Ishikawa (cell line): ENCODE measurements around the gene RTTN.

Experiments used
- CEBPB ChIP-seq: IDR thresholded peaks from 2 replicates; pipeline ENCODE4 v1.6.1; 2012
- CREB1 ChIP-seq: IDR thresholded peaks from 2 replicates; pipeline ENCODE4 v1.6.1; 2012; ENCODE audit warnings: low read depth
- EGR1 ChIP-seq: IDR thresholded peaks from 2 replicates; pipeline ENCODE4 v1.6.1; 2012
- EP300 ChIP-seq: IDR thresholded peaks from 2 replicates; pipeline ENCODE4 v1.6.1; 2012; ENCODE audit warnings: borderline replicate concordance
- FOXM1 ChIP-seq: IDR thresholded peaks from 2 replicates; pipeline ENCODE4 v1.6.1; 2012; ENCODE audit warnings: low read depth, borderline replicate concordance
- MAX ChIP-seq: IDR thresholded peaks from 2 replicates; pipeline ENCODE4 v1.6.1; 2012
- NFIC ChIP-seq: IDR thresholded peaks from 2 replicates; pipeline ENCODE4 v1.6.1; 2012
- RAD21 ChIP-seq: IDR thresholded peaks from 2 replicates; pipeline ENCODE4 v1.6.1; 2012; ENCODE audit warnings: low read depth
- TAF1 ChIP-seq: IDR thresholded peaks from 2 replicates; pipeline ENCODE4 v1.6.1; 2012; ENCODE audit warnings: low read depth, mild to moderate bottlenecking
- TCF12 ChIP-seq: IDR thresholded peaks from 2 replicates; pipeline ENCODE4 v1.6.1; 2012; ENCODE audit warnings: low read depth
- TEAD4 ChIP-seq: IDR thresholded peaks from 2 replicates; pipeline ENCODE4 v1.6.1; 2012
- YY1 ChIP-seq: IDR thresholded peaks from 2 replicates; pipeline ENCODE4 v1.6.1; 2012; ENCODE audit warnings: low read depth
- ZBTB7A ChIP-seq: IDR thresholded peaks from 2 replicates; pipeline ENCODE4 v1.6.1; 2012; ENCODE audit warnings: low read depth
- TF ChIP-seq, protein P1 (sequence below): IDR thresholded peaks from 2 replicates; pipeline ENCODE4 v1.6.1; 2012
- TF ChIP-seq, protein P2 (sequence below): IDR thresholded peaks from 2 replicates; pipeline ENCODE4 v1.6.1; 2012; ENCODE audit warnings: low read depth, mild to moderate bottlenecking

Gene RTTN

GRCh38 chr18:70158992-70159717 is 46.3 kb downstream of the RTTN start:
- no peak for TF ChIP-seq CEBPB
- TF ChIP-seq, protein P1, sequence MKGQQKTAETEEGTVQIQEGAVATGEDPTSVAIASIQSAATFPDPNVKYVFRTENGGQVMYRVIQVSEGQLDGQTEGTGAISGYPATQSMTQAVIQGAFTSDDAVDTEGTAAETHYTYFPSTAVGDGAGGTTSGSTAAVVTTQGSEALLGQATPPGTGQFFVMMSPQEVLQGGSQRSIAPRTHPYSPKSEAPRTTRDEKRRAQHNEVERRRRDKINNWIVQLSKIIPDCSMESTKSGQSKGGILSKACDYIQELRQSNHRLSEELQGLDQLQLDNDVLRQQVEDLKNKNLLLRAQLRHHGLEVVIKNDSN: no peak
- TF ChIP-seq TEAD4: no peak
- no peak for TF ChIP-seq EGR1
- TF ChIP-seq, protein P2, sequence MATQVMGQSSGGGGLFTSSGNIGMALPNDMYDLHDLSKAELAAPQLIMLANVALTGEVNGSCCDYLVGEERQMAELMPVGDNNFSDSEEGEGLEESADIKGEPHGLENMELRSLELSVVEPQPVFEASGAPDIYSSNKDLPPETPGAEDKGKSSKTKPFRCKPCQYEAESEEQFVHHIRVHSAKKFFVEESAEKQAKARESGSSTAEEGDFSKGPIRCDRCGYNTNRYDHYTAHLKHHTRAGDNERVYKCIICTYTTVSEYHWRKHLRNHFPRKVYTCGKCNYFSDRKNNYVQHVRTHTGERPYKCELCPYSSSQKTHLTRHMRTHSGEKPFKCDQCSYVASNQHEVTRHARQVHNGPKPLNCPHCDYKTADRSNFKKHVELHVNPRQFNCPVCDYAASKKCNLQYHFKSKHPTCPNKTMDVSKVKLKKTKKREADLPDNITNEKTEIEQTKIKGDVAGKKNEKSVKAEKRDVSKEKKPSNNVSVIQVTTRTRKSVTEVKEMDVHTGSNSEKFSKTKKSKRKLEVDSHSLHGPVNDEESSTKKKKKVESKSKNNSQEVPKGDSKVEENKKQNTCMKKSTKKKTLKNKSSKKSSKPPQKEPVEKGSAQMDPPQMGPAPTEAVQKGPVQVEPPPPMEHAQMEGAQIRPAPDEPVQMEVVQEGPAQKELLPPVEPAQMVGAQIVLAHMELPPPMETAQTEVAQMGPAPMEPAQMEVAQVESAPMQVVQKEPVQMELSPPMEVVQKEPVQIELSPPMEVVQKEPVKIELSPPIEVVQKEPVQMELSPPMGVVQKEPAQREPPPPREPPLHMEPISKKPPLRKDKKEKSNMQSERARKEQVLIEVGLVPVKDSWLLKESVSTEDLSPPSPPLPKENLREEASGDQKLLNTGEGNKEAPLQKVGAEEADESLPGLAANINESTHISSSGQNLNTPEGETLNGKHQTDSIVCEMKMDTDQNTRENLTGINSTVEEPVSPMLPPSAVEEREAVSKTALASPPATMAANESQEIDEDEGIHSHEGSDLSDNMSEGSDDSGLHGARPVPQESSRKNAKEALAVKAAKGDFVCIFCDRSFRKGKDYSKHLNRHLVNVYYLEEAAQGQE: no peak
- no peak for TF ChIP-seq RAD21
- no peak for TF ChIP-seq MAX
- no peak for TF ChIP-seq TAF1
- TF ChIP-seq CREB1: no peak

DNA sequence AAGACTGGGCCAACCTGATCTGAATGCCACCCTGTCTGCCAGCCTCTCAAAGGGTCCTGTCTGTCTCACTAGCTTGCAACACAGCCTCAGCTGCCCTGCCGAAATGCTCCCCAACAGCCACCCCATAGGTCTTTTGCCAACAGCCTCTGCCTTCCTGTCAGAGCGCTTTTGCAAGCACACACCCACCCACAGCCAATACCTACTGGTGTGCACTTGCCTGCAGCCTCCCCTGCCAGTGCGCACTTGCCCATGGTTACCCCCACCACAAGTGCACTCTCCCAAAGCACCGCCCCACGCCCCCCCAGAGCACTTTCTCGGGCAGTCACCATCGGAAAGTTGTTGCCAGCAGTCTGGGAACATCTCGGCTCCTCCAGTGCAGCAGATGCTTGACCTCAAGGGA is 48.6 kb downstream of the RTTN start:
- TF ChIP-seq, protein P2: no peak
- TF ChIP-seq TCF12 (no peak), EGR1 (no peak), EP300 (no peak), MAX (no peak), CREB1 (no peak), NFIC (no peak), TEAD4 (no peak), TAF1 (no peak), RAD21 (no peak), FOXM1 (no peak), ZBTB7A (no peak), YY1 (no peak), CEBPB (no peak)
- TF ChIP-seq, protein P1: no peak

GRCh38 chr18:70154591-70155194 is 50.8 kb downstream of the RTTN start:
- TF ChIP-seq CEBPB (no peak), CREB1 (no peak), ZBTB7A (no peak), RAD21 (no peak), YY1 (no peak), MAX (no peak), NFIC (no peak)
- TF ChIP-seq, protein P1: no peak

- no peak for TF ChIP-seq RAD21
- no peak for TF ChIP-seq FOXM1
- no peak for TF ChIP-seq TEAD4
- no peak for TF ChIP-seq MAX
- TF ChIP-seq TAF1: no peak
- TF ChIP-seq YY1: no peak
- TF ChIP-seq ZBTB7A: no peak
- TF ChIP-seq, protein P2: no peak
- no peak for TF ChIP-seq TCF12
- no peak for TF ChIP-seq NFIC
- no peak for TF ChIP-seq EGR1
- TF ChIP-seq CEBPB: no peak
- no peak for TF ChIP-seq EP300
- TF ChIP-seq CREB1: no peak
- TF ChIP-seq, protein P1: no peak
Observed at GRCh38 chr18:70151614-70152013, 53.9 kb downstream of the RTTN start.
